SK-N-SH treated with all-trans-retinoic acid at 6 μM for 48 hours (cell line): ENCODE measurements around the gene UVRAG.

ENCODE experiments used
- ATAC-seq: fragments of 200-7000 bp; cut with Tn5 transposase; 3 replicates; pipeline ENCODE4 v1.9.1; 2020; ENCODE audit warnings: mild to moderate bottlenecking, moderate library complexity
- ARNTL ChIP-seq: fragments of 450-650 bp; formaldehyde crosslinking; IDR thresholded peaks from 2 replicates; pipeline ENCODE4 v1.5.0; 2020; ENCODE audit warnings: low read depth, mild to moderate bottlenecking, moderate library complexity, borderline replicate concordance
- BACH2 ChIP-seq: fragments of 250-450 bp; sonication (Bioruptor Pico); IDR thresholded peaks from 2 replicates; pipeline ENCODE4 v1.9.0; 2021; ENCODE audit warnings: mild to moderate bottlenecking, borderline replicate concordance
- CSDC2 ChIP-seq: fragments of 250-450 bp; sonication (Bioruptor Pico); IDR thresholded peaks from 2 replicates; pipeline ENCODE4 v1.5.0; 2020; ENCODE audit warnings: mild to moderate bottlenecking, moderate library complexity
- CSRNP3 ChIP-seq: fragments of 250-450 bp; sonication (Bioruptor Pico); IDR thresholded peaks from 2 replicates; pipeline ENCODE4 v1.5.1; 2021; ENCODE audit warnings: mild to moderate bottlenecking, moderate library complexity
- ESRRG ChIP-seq: fragments of 250-450 bp; sonication (Bioruptor Pico); IDR thresholded peaks from 2 replicates; pipeline ENCODE4 v1.6.1; 2021; ENCODE audit warnings: mild to moderate bottlenecking
- GLIS3 ChIP-seq: fragments of 250-450 bp; sonication (Bioruptor Pico); IDR thresholded peaks from 2 replicates; pipeline ENCODE4 v1.5.0; 2020; ENCODE audit warnings: mild to moderate bottlenecking, moderate library complexity
- ISL1 ChIP-seq: fragments of 250-450 bp; sonication (Bioruptor Pico); IDR thresholded peaks from 2 replicates; pipeline ENCODE4 v2.1.2; 2022; ENCODE audit warnings: mild to moderate bottlenecking, moderate library complexity
- OSR1 ChIP-seq: fragments of 250-450 bp; sonication (Bioruptor Pico); IDR thresholded peaks from 2 replicates; pipeline ENCODE4 v1.8.0; 2022; ENCODE audit warnings: moderate library complexity, mild to moderate bottlenecking, inconsistent platforms
- PATZ1 ChIP-seq: fragments of 250-450 bp; sonication (Bioruptor Pico); IDR thresholded peaks from 2 replicates; pipeline ENCODE4 v1.8.0; 2020; ENCODE audit warnings: mild to moderate bottlenecking, moderate library complexity, borderline replicate concordance
- POU6F1 ChIP-seq: fragments of 250-450 bp; sonication (Bioruptor Pico); IDR thresholded peaks from 2 replicates; pipeline ENCODE4 v1.8.0; 2021; ENCODE audit warnings: low read depth, mild to moderate bottlenecking, moderate library complexity, borderline replicate concordance
- RARB ChIP-seq: fragments of 250-450 bp; sonication (Bioruptor Pico); IDR thresholded peaks from 2 replicates; pipeline ENCODE4 v1.8.0; 2021; ENCODE audit warnings: mild to moderate bottlenecking, moderate library complexity
- TCF4 ChIP-seq: fragments of 250-450 bp; sonication (Bioruptor Pico); IDR thresholded peaks from 2 replicates; pipeline ENCODE4 v1.8.0; 2021; ENCODE audit warnings: mild to moderate bottlenecking, moderate library complexity, borderline replicate concordance
- TOX ChIP-seq: fragments of 250-450 bp; sonication (Bioruptor Pico); IDR thresholded peaks from 2 replicates; pipeline ENCODE4 v1.8.0; 2021; ENCODE audit warnings: mild to moderate bottlenecking, moderate library complexity, borderline replicate concordance
- ZFP30 ChIP-seq: fragments of 450-650 bp; formaldehyde crosslinking; IDR thresholded peaks from 2 replicates; pipeline ENCODE4 v1.5.0; 2022; ENCODE audit warnings: mild to moderate bottlenecking, moderate library complexity
- ZNF565 ChIP-seq: fragments of 450-650 bp; formaldehyde crosslinking; conservative IDR thresholded peaks from 2 replicates; pipeline ENCODE4 v1.5.0; 2020; ENCODE audit warnings: low read depth, mild to moderate bottlenecking, moderate library complexity
- ZNF70 ChIP-seq: fragments of 450-650 bp; formaldehyde crosslinking; IDR thresholded peaks from 2 replicates; pipeline ENCODE4 v1.5.0; 2020; ENCODE audit warnings: mild to moderate bottlenecking, moderate library complexity
- ZNF8 ChIP-seq: fragments of 450-650 bp; formaldehyde crosslinking; IDR thresholded peaks from 2 replicates; pipeline ENCODE4 v1.5.0; 2020; ENCODE audit warnings: mild to moderate bottlenecking, moderate library complexity
- TF ChIP-seq, protein P1 (sequence below): fragments of 250-450 bp; sonication (Bioruptor Pico); IDR thresholded peaks from 2 replicates; pipeline ENCODE4 v1.5.0; 2020; ENCODE audit warnings: mild to moderate bottlenecking, moderate library complexity
- TF ChIP-seq, protein P2 (sequence below): fragments of 250-450 bp; sonication (Bioruptor Pico); IDR thresholded peaks from 2 replicates; pipeline ENCODE4 v1.5.1; 2020; ENCODE audit warnings: low read depth, mild to moderate bottlenecking, moderate library complexity

Gene UVRAG

DNA sequence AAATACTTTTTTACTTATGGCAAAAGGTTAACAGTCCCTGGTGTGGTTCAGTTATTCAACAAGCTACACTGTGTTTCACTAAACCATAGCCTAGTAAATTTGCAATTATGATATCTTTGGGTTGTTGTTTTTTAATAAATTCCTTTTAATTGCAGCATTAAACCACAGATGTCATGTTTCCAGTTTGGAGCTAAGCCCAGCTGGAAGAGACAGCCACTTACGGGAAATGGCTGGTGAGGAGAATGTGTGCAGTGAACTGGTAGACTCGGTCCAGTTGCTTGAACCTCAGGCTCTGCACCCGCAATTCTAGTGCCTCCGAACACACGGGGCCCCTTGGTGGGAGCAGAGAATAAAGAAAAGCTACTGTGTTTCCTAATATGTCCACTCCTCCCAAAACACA lies 320.5 kb downstream of the UVRAG start:
- no peak for TF ChIP-seq ZNF8 (CRISPR knock-in tag)
- TF ChIP-seq, protein P1, sequence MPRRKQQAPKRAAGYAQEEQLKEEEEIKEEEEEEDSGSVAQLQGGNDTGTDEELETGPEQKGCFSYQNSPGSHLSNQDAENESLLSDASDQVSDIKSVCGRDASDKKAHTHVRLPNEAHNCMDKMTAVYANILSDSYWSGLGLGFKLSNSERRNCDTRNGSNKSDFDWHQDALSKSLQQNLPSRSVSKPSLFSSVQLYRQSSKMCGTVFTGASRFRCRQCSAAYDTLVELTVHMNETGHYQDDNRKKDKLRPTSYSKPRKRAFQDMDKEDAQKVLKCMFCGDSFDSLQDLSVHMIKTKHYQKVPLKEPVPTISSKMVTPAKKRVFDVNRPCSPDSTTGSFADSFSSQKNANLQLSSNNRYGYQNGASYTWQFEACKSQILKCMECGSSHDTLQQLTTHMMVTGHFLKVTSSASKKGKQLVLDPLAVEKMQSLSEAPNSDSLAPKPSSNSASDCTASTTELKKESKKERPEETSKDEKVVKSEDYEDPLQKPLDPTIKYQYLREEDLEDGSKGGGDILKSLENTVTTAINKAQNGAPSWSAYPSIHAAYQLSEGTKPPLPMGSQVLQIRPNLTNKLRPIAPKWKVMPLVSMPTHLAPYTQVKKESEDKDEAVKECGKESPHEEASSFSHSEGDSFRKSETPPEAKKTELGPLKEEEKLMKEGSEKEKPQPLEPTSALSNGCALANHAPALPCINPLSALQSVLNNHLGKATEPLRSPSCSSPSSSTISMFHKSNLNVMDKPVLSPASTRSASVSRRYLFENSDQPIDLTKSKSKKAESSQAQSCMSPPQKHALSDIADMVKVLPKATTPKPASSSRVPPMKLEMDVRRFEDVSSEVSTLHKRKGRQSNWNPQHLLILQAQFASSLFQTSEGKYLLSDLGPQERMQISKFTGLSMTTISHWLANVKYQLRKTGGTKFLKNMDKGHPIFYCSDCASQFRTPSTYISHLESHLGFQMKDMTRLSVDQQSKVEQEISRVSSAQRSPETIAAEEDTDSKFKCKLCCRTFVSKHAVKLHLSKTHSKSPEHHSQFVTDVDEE (CRISPR knock-in tag) = no peak
- TF ChIP-seq ISL1 = no peak
- no peak for TF ChIP-seq ZNF565 (CRISPR knock-in tag)
- TF ChIP-seq TOX = no peak
- TF ChIP-seq CSRNP3 (CRISPR knock-in tag) = no peak
- no peak for TF ChIP-seq RARB
- no peak for TF ChIP-seq POU6F1 (CRISPR knock-in tag)
- TF ChIP-seq PATZ1 (CRISPR knock-in tag) = no peak
- TF ChIP-seq ESRRG (CRISPR knock-in tag) = no peak
- TF ChIP-seq GLIS3 (CRISPR knock-in tag) = no peak
- no peak for TF ChIP-seq BACH2
- TF ChIP-seq ARNTL (CRISPR knock-in tag) = no peak
- no peak for ATAC-seq

- ATAC-seq = no peak
- TF ChIP-seq RARB = no peak
- no peak for TF ChIP-seq OSR1 (CRISPR knock-in tag)
- no peak for TF ChIP-seq ISL1
- TF ChIP-seq ESRRG (CRISPR knock-in tag) = no peak
- TF ChIP-seq BACH2 = no peak
- TF ChIP-seq TCF4 (CRISPR knock-in tag) = no peak
- no peak for TF ChIP-seq CSDC2 (CRISPR knock-in tag)
- TF ChIP-seq, protein P1 (CRISPR knock-in tag) = no peak
- TF ChIP-seq ZNF565 (CRISPR knock-in tag) = no peak
- no peak for TF ChIP-seq CSRNP3 (CRISPR knock-in tag)
- TF ChIP-seq ZNF8 (CRISPR knock-in tag) = no peak
These were observed 324.3 kb downstream of the UVRAG start for GRCh38 chr11:76139314-76139713.

DNA sequence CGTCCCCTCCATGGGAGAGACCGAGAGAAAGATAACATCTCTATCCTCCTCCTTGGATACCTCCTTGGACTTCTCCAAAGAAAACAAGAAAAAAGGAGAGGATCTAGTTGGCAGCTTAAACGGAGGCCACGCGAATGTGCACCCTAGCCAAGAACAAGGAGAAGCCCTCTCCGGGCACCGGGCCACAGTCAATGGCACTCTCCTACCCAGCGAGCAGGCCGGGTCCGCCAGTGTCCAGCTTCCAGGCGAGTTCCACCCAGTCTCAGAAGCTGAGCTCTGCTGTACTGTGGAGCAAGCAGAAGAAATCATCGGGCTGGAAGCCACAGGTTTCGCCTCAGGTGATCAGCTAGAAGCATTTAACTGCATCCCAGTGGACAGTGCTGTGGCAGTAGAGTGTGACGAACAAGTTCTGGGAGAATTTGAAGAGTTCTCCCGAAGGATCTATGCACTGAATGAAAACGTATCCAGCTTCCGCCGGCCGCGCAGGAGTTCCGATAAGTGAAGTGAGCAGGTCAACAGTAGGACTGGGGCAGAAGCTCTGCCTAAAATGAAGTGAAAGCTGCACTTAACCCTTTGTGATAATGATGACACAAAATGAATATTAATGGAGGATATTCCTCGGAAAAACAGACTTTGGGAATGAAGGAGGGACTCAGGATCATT lies 326.0 kb downstream of the UVRAG start:
- ATAC-seq = no peak
- TF ChIP-seq, protein P2, sequence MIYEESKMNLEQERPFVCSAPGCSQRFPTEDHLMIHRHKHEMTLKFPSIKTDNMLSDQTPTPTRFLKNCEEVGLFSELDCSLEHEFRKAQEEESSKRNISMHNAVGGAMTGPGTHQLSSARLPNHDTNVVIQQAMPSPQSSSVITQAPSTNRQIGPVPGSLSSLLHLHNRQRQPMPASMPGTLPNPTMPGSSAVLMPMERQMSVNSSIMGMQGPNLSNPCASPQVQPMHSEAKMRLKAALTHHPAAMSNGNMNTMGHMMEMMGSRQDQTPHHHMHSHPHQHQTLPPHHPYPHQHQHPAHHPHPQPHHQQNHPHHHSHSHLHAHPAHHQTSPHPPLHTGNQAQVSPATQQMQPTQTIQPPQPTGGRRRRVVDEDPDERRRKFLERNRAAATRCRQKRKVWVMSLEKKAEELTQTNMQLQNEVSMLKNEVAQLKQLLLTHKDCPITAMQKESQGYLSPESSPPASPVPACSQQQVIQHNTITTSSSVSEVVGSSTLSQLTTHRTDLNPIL (CRISPR knock-in tag) = no peak
- TF ChIP-seq OSR1 (CRISPR knock-in tag) = no peak
- no peak for TF ChIP-seq ZNF70 (CRISPR knock-in tag)
- no peak for TF ChIP-seq ZNF565 (CRISPR knock-in tag)
- TF ChIP-seq POU6F1 (CRISPR knock-in tag) = no peak
- TF ChIP-seq TCF4 (CRISPR knock-in tag) = no peak
- TF ChIP-seq ZFP30 (CRISPR knock-in tag) = no peak
- no peak for TF ChIP-seq CSDC2 (CRISPR knock-in tag)
